Measurements from ENCODE around the gene AFF2.
"Not testable (repeated sequence)": the region's sequence is repeated elsewhere in the genome, so short reads cannot be mapped to it uniquely, and the experiment has no call there.

The AFF2 gene

GRCh38 chrX:148856505-148856904 is 356.1 kb downstream of the AFF2 start:
- no peak for DNase-seq (ENCODE audit: low read depth)

GRCh38 chrX:148865277-148866210 is 365.1 kb downstream of the AFF2 start:
- no peak for DNase-seq (ENCODE audit: low read depth)

- DNase-seq (ENCODE audit: low read depth): no peak
Observed at GRCh38 chrX:148867596-148867995, 367.2 kb downstream of the AFF2 start.

- peak; percentile 36 for DNase-seq (ENCODE audit: low read depth)
Observed at GRCh38 chrX:148871422-148872160, 371.2 kb downstream of the AFF2 start.

- no peak for DNase-seq (ENCODE audit: low read depth)
Observed at GRCh38 chrX:148872161-148872535, 371.7 kb downstream of the AFF2 start.

- DNase-seq (ENCODE audit: low read depth): no peak
Observed at GRCh38 chrX:148872881-148873280, 372.5 kb downstream of the AFF2 start.

GRCh38 chrX:148874636-148875246 is 374.3 kb downstream of the AFF2 start:
- DNase-seq (ENCODE audit: low read depth): peak; percentile 37

- DNase-seq (ENCODE audit: low read depth): no peak
Observed at GRCh38 chrX:148878371-148878770, 378.0 kb downstream of the AFF2 start.

- DNase-seq (ENCODE audit: low read depth): no peak
Observed at GRCh38 chrX:148885203-148885602, 384.8 kb downstream of the AFF2 start.

- no peak for DNase-seq (ENCODE audit: low read depth)
Observed at GRCh38 chrX:148893395-148893794, 393.0 kb downstream of the AFF2 start.

- no peak for DNase-seq (ENCODE audit: low read depth)
Observed at GRCh38 chrX:148902581-148902980, 402.2 kb downstream of the AFF2 start.

GRCh38 chrX:148903176-148903575 is 402.8 kb downstream of the AFF2 start:
- DNase-seq (ENCODE audit: low read depth): no peak

GRCh38 chrX:148904421-148905111 is 404.1 kb downstream of the AFF2 start:
- no peak for DNase-seq (ENCODE audit: low read depth)

- no peak for DNase-seq (ENCODE audit: low read depth)
Observed at GRCh38 chrX:148905400-148905799, 405.0 kb downstream of the AFF2 start.

GRCh38 chrX:148906628-148907027 is 406.2 kb downstream of the AFF2 start:
- not testable (repeated sequence) for DNase-seq (ENCODE audit: low read depth)

GRCh38 chrX:148909758-148910157 is 409.3 kb downstream of the AFF2 start:
- DNase-seq (ENCODE audit: low read depth): no peak

GRCh38 chrX:148913971-148914370 is 413.6 kb downstream of the AFF2 start:
- no peak for DNase-seq (ENCODE audit: low read depth)

- no peak for DNase-seq (ENCODE audit: low read depth)
Observed at GRCh38 chrX:148914783-148915182, 414.4 kb downstream of the AFF2 start.

- no peak for DNase-seq (ENCODE audit: low read depth)
Observed at GRCh38 chrX:148915474-148915873, 415.1 kb downstream of the AFF2 start.

- DNase-seq (ENCODE audit: low read depth): no peak
Observed at GRCh38 chrX:148917441-148917840, 417.0 kb downstream of the AFF2 start.

GRCh38 chrX:148923631-148924030 is 423.2 kb downstream of the AFF2 start:
- no peak for DNase-seq (ENCODE audit: low read depth)

GRCh38 chrX:148926371-148926770 is 426.0 kb downstream of the AFF2 start:
- no peak for DNase-seq (ENCODE audit: low read depth)

Data from fibroblast of gingiva (primary cell).